SKM-1 (cell line): ENCODE results near the gene CCNE1.

Source experiments
- DNase-seq: peaks from one replicate; lab custom pipeline; 2025; ENCODE audit not compliant: unreplicated experiment; lab: John Stamatoyannopoulos, UW

Gene CCNE1

DNA sequence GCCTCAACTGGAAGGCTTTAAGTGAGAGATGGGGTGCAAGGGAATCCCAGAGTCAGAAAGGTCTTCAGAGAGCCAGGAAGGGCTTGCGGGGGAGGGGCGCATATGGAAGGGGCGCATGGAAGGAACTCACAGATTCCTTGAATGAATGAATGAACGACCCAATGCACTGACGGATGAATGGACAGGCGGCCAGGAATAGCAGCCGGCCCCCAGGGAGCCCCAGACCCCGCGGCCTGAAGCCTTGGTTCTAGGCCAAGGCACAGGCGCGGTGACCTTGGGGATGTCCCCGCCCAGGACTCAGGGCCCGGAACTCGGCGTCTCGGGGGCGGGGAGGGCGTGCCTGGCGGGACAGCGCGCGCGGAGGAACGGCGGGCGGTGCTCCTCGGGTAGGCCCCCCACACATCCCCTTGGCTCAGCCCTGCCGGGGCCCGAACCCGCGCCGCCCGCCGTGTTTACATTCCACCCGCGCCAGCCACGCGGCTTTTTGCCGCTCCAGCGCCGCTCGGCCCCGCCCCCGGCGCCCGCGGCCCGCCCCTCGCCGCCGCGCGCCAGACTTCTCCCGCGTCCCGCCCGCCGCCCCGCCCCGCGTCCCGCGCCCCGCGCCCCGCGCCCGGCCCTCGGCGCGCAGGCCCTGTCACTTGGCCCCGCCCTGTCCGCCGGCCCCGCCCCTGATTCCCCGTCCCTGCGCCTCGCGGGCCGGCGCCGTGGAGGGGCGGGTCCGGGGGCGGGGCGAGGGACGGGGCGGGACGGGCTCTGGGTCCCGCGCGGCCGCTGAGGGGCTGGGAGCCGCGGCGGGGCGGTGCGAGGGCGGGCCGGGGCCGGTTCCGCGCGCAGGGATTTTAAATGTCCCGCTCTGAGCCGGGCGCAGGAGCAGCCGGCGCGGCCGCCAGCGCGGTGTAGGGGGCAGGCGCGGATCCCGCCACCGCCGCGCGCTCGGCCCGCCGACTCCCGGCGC is at the start of gene CCNE1:
Gene CCNE1 (plus strand): TSS at position 867 of the 955 bp plus-strand sequence. CDS start 565 bp downstream, outside the sequence.
- DNase-seq, result peak; percentile 57

GRCh38 chr19:29763196-29763595 is 48.6 kb upstream of the CCNE1 start:
- no peak for DNase-seq

DNA sequence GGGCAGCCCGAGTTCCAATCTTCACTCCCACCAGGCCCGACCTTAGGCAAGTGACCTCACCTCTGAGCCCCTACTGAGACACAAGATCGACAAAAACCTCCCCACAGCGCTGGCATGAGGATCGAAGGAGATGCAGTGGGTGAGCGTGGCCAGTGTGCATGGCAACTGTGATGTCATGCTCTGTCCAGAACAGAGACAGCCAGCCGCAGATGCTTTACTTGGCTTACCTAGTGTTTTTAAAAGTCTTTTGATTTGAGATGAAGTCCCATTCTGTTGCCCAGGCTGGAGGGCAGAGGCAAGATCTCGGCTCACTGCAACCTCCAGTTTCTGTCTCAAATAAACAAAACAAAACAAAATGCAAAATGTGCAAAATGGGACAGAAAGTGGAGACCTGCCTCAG is 47.4 kb upstream of the CCNE1 start:
- no peak for DNase-seq

- DNase-seq, result no peak
Observed at GRCh38 chr19:29766100-29766499, 45.7 kb upstream of the CCNE1 start.

DNA sequence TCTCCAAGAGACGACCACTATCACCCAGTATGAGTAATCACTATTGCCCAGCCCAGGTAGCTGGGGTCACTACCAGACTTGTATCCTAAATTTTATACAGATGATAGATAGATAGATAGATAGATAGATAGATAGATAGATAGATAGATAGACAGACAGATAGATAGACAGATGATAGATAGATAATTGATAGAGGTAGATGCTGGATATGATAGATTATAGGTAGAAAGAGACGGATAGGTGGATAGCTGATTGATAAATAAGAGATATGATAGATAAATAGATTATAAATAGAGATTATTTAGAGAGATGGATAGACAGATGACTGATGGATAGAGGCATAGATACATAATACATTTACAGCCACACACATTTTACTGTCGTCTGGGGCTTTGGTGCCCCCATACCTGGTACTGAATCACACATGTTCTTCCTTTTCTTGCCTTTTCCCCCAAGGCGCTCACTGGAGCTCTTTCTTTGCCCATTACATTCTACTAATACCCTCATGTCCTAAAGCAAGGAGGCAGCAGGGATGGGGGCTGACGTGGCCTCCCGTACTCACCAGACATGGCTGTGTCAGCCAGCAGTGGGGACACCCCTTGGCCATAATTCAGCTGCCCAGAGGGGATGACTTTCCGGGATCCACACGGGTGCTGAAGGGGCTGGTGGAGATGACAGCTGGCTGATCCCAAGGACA is 44.6 kb upstream of the CCNE1 start:
- no peak for DNase-seq

DNA sequence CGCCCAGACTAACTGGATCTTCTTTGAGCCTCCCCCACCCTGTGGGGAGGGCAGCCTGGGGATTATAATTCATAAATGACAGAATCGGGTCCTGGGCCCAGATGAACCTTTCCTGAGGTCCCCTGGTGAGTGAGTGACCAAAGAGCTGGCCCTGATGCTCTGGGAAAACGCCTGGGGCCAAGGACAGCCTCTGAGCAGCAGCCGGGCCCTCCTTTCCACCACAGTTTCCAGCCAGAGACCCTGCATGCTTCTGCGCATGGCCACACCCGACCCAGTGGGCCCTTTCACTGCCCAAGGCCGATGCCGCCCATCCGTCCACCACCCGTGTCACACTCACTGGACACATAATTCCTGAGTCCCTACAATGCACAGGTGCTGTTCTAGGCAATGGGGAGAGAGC is 43.6 kb upstream of the CCNE1 start:
- DNase-seq, result no peak

- DNase-seq, result no peak
Observed at GRCh38 chr19:29769997-29770396, 41.8 kb upstream of the CCNE1 start.

GRCh38 chr19:29770648-29771047 is 41.1 kb upstream of the CCNE1 start:
- DNase-seq, result no peak

- DNase-seq, result peak; percentile 23
Observed at GRCh38 chr19:29771708-29772414, 39.9 kb upstream of the CCNE1 start.

GRCh38 chr19:29772696-29773095 is 39.1 kb upstream of the CCNE1 start:
- DNase-seq, result no peak

GRCh38 chr19:29773141-29773540 is 38.6 kb upstream of the CCNE1 start:
- DNase-seq, result no peak

- DNase-seq, result no peak
Observed at GRCh38 chr19:29774126-29774525, 37.7 kb upstream of the CCNE1 start.

DNA sequence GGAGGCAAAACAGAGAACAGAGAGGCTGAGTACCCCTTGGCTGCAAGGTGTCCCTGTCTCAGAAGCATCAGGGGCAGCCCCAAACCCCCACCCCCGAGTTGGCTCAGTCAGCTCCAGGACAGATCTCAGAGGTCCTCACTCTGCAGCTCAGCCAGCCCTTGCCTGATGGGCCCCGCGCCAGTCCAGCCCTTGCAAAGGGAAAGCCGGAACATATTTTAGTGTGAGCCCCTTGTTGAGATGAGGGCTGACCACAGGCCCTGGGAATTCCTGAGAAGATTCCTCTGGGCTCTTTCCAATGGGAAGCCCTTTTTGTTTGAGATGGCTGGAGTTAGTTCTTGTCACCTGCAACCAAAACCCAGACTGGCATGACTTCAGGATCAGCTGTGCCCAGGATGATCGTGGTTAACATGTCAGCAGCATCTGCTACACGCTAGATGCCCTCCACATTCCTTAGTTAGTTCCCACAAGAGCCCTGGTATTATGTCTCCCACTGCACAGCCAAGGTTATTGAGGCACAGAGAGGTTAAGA is 33.9 kb upstream of the CCNE1 start:
- no peak for DNase-seq

GRCh38 chr19:29779921-29780320 is 31.9 kb upstream of the CCNE1 start:
- no peak for DNase-seq

- no peak for DNase-seq
Observed at GRCh38 chr19:29781386-29782259, 30.2 kb upstream of the CCNE1 start.

GRCh38 chr19:29782260-29782580 is 29.6 kb upstream of the CCNE1 start:
- DNase-seq, result no peak

DNA sequence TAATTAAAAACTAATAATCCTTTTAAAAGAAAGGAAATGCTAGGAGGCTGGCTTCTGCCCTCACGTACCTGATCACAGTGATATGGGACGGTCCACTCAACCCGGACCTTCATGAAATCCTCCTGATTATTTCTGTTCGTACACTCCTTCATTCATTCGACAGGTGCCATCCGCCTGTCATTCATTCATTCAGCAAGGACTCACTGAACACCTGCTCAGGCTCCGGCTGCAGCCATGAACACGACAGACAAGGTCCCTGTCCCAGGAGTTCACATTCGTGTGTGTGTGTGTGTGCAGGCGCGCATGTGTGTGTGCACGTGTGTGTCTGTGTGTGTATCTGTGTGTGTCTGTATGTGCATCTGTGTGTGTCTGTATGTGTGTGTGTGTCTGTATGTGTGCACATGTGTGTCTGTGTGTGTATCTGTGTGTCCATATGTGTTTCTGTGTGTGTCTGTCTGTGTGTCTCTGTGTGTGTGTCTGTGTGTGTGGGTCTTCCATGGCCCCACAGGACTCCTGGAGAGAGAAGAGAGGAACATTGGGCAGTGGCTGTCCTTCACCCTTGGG is 28.1 kb upstream of the CCNE1 start:
- no peak for DNase-seq

- DNase-seq, result no peak
Observed at GRCh38 chr19:29784598-29785223, 27.1 kb upstream of the CCNE1 start.

- no peak for DNase-seq
Observed at GRCh38 chr19:29785360-29785759, 26.4 kb upstream of the CCNE1 start.
